Activated CD8-positive, alpha-beta T cell treated with anti-CD3 and anti-CD28 coated beads for 36 hours (primary cell): ENCODE results near the gene C9. TPM values are rescaled to one million over a fixed set of nuclear protein-coding genes. Genes with fewer than 3 reads are reported as not detected.
"Not testable (repeated sequence)": the region's sequence is repeated elsewhere in the genome, so short reads cannot be mapped to it uniquely, and the experiment has no call there.

Experiments used
- ATAC-seq: fragments of 200-7000 bp; cut with Tn5 transposase; one replicate; pipeline ENCODE4 v1.10.0; 2021; ENCODE audit warnings: mild to moderate bottlenecking, moderate library complexity
- CTCF ChIA-PET: fragments of 350-600 bp; sonication (Branson Sonifier 250); formaldehyde crosslinking; loops from one replicate; lab custom pipeline; 2021; ENCODE audit warnings: antibody characterized with exemption; lab: Charles Lee
- POLR2A ChIA-PET: fragments of 350-600 bp; sonication (Branson Sonifier 250); formaldehyde crosslinking; loops from one replicate; lab custom pipeline; 2021; ENCODE audit warnings: antibody characterized with exemption; lab: Charles Lee
- DNase-seq: peaks from one replicate; pipeline ENCODE4 v3.0.0-alpha.2; 2020
- H3K27ac Mint-ChIP-seq: one replicate; pipeline ENCODE4 v1.8.0; 2021; ENCODE audit warnings: mild to moderate bottlenecking, mixed read lengths
- H3K27me3 Mint-ChIP-seq: one replicate; pipeline ENCODE4 v1.8.0; 2021; ENCODE audit warnings: mixed read lengths
- H3K36me3 Mint-ChIP-seq: one replicate; pipeline ENCODE4 v1.8.0; 2021; ENCODE audit warnings: low read depth, mixed read lengths
- H3K4me1 Mint-ChIP-seq: one replicate; pipeline ENCODE4 v1.8.0; 2021; ENCODE audit warnings: low read depth, mixed read lengths
- H3K4me3 Mint-ChIP-seq: one replicate; pipeline ENCODE4 v1.8.0; 2021; ENCODE audit warnings: mild to moderate bottlenecking, moderate library complexity, mixed read lengths
- H3K9me3 Mint-ChIP-seq: one replicate; pipeline ENCODE4 v1.8.0; 2021; ENCODE audit warnings: mixed read lengths
- intact Hi-C: fragments of 100-400 bp; cut with micrococcal nuclease; formaldehyde crosslinking; loops from one replicate; pipeline ENCODE4 v1.10.0; 2022
- total RNA-seq, 2 experiments: library from RNA; stranded (reverse); gene quantifications; one replicate each; pipeline ENCODE4 v1.2.3, GENCODE V29; 2021
- TF ChIP-seq, protein P1 (sequence below): fragments of 200-600 bp; IDR thresholded peaks from one replicate; pipeline ENCODE4 v1.8.0; 2022; ENCODE audit warnings: antibody characterized with exemption, mild to moderate bottlenecking

The C9 gene
- total RNA-seq, 2 experiments from 2014 or later: not detected

DNA sequence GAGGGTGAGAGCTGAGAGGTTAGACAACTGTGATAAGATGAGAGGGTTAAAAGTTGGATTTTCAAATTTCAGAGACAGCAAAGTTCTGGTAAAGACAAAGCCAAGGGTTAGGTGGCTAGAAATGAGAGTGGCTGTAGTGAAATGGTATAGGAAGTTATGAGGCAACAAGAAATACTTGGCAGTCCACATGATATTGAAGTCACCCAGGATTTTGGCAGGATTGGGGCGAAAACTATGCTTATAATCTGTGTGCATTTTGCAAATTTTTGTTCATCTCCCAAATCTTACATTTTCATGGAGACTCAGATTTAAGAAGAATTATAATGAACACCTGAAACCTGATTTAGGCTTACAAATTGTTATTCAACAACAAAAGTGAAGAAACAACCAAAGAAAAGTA lies 35.6 kb downstream of the C9 start:
- intact Hi-C loops: no loop called here
- ChIA-PET POLR2A (no interaction called here), CTCF (no interaction called here)
- ATAC-seq: no peak
- Mint-ChIP-seq H3K27me3 (no peaks in the 10 kb centered on the region), H3K36me3 (no peaks in the 10 kb centered on the region), H3K9me3 (no peaks in the 10 kb centered on the region), H3K4me3 (no peak overlapping the region), H3K27ac (no peak overlapping the region), H3K4me1 (no peaks in the 10 kb centered on the region)
- TF ChIP-seq, protein P1, sequence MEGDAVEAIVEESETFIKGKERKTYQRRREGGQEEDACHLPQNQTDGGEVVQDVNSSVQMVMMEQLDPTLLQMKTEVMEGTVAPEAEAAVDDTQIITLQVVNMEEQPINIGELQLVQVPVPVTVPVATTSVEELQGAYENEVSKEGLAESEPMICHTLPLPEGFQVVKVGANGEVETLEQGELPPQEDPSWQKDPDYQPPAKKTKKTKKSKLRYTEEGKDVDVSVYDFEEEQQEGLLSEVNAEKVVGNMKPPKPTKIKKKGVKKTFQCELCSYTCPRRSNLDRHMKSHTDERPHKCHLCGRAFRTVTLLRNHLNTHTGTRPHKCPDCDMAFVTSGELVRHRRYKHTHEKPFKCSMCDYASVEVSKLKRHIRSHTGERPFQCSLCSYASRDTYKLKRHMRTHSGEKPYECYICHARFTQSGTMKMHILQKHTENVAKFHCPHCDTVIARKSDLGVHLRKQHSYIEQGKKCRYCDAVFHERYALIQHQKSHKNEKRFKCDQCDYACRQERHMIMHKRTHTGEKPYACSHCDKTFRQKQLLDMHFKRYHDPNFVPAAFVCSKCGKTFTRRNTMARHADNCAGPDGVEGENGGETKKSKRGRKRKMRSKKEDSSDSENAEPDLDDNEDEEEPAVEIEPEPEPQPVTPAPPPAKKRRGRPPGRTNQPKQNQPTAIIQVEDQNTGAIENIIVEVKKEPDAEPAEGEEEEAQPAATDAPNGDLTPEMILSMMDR: no peak
- no peak for DNase-seq

- ChIA-PET POLR2A (no interaction called here), CTCF (no interaction called here)
- Mint-ChIP-seq H3K4me1 (no peaks in the 10 kb centered on the region), H3K27ac (no peak overlapping the region), H3K9me3 (no peaks in the 10 kb centered on the region), H3K27me3 (peaks cover 2% of the 10 kb centered on the region), H3K36me3 (no peaks in the 10 kb centered on the region), H3K4me3 (no peak overlapping the region)
- DNase-seq: no peak
- intact Hi-C loops: no loop called here
- ATAC-seq: no peak
- TF ChIP-seq, protein P1: no peak
Observed at GRCh38 chr5:39323542-39323941, 40.8 kb downstream of the C9 start.

GRCh38 chr5:39319395-39319794 lies 44.9 kb downstream of the C9 start:
- TF ChIP-seq, protein P1: no peak
- Mint-ChIP-seq H3K27me3 (peaks cover 2% of the 10 kb centered on the region), H3K4me1 (no peaks in the 10 kb centered on the region), H3K9me3 (no peaks in the 10 kb centered on the region), H3K36me3 (no peaks in the 10 kb centered on the region), H3K4me3 (no peak overlapping the region), H3K27ac (no peak overlapping the region)
- intact Hi-C loops: no loop called here
- POLR2A ChIA-PET: no interaction called here
- DNase-seq (no peak), ATAC-seq (no peak)
- CTCF ChIA-PET: interaction anchor here (1.2 kb wide), 1 partner anchor 56 kb away, joined by 3 read pairs; no protein-coding TSS in a partner anchor

GRCh38 chr5:39316464-39316863 lies 47.8 kb downstream of the C9 start:
- CTCF ChIA-PET: interaction anchor here (1.1 kb wide), 1 partner anchor 109 kb away, joined by 3 read pairs; no protein-coding TSS in a partner anchor
- H3K27me3 Mint-ChIP-seq, POLR2A ChIA-PET: not testable (repeated sequence)

GRCh38 chr5:39315995-39316394 lies 48.3 kb downstream of the C9 start:
- H3K9me3 Mint-ChIP-seq: no peaks in the 10 kb centered on the region
- no peaks in the 10 kb centered on the region for H3K4me1 Mint-ChIP-seq
- POLR2A ChIA-PET: no interaction called here

More at GRCh38 chr5:39316464-39316863, 47.8 kb downstream of the C9 start:
- DNase-seq, H3K27ac Mint-ChIP-seq, intact Hi-C loops, H3K4me1 Mint-ChIP-seq, H3K9me3 Mint-ChIP-seq, ATAC-seq, H3K36me3 Mint-ChIP-seq, H3K4me3 Mint-ChIP-seq: not testable (repeated sequence)

More at GRCh38 chr5:39315995-39316394, 48.3 kb downstream of the C9 start:
- Mint-ChIP-seq H3K27me3 (peaks cover 2% of the 10 kb centered on the region), H3K4me3 (no peak overlapping the region), H3K27ac (no peak overlapping the region), H3K36me3 (no peaks in the 10 kb centered on the region)
- intact Hi-C loops: no loop called here
- TF ChIP-seq, protein P1: no peak
- DNase-seq: no peak
- CTCF ChIA-PET: interaction anchor here (1.1 to 1.3 kb wide), 2 partner anchors 60 to 109 kb away, joined by 3 to 4 read pairs; no protein-coding TSS in a partner anchor
- ATAC-seq: no peak
